ENCODE data around the gene CEACAM3. TPM values are rescaled to one million over a fixed set of nuclear protein-coding genes. Genes with fewer than 3 reads are reported as not detected.

The CEACAM3 gene
- total and polyA plus RNA-seq, 9 donors: 0.62 TPM; not detected in 8

DNA sequence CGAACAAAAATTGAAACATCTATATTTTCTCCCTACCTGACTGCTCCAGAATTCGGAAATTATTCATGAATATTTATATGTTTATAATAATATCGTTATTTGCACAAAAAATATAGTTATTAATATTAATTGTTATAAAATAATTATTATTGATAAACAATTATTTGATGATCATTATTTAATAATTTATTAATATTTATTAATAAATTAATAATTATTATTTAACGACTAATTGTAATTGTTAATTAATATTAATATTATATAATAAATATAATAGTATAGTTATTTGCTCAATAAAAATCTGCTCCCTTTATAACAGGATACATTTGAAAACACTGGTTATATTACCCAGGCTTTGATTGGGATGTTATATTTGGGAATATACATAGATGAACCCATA is 26.8 kb upstream of the CEACAM3 start:
- intact Hi-C loops (cut with DNase I): no loop called here
- no peak for DNase-seq
- H3K4me3 ChIP-seq: no peak overlapping the region
- H3K27me3 ChIP-seq: no peaks in the 10 kb centered on the region
- H3K9me3 ChIP-seq: no peaks in the 10 kb centered on the region
- WGBS, 3 donors: 91 to 96% (median 95%) methylated on average over 4 of the region's 4 CpGs
- TF ChIP-seq EP300 (IDR thresholded peaks at IDR 0.05) (no peak), POLR2A (IDR thresholded peaks at IDR 0.05) (no peak)
- TF ChIP-seq, protein P1, sequence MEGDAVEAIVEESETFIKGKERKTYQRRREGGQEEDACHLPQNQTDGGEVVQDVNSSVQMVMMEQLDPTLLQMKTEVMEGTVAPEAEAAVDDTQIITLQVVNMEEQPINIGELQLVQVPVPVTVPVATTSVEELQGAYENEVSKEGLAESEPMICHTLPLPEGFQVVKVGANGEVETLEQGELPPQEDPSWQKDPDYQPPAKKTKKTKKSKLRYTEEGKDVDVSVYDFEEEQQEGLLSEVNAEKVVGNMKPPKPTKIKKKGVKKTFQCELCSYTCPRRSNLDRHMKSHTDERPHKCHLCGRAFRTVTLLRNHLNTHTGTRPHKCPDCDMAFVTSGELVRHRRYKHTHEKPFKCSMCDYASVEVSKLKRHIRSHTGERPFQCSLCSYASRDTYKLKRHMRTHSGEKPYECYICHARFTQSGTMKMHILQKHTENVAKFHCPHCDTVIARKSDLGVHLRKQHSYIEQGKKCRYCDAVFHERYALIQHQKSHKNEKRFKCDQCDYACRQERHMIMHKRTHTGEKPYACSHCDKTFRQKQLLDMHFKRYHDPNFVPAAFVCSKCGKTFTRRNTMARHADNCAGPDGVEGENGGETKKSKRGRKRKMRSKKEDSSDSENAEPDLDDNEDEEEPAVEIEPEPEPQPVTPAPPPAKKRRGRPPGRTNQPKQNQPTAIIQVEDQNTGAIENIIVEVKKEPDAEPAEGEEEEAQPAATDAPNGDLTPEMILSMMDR (IDR thresholded peaks at IDR 0.05): no peak
- no peak overlapping the region for H3K27ac ChIP-seq
- H3K36me3 ChIP-seq: no peaks in the 10 kb centered on the region
- no peaks in the 10 kb centered on the region for H3K4me1 ChIP-seq (ENCODE audit: insufficient read depth)

DNA sequence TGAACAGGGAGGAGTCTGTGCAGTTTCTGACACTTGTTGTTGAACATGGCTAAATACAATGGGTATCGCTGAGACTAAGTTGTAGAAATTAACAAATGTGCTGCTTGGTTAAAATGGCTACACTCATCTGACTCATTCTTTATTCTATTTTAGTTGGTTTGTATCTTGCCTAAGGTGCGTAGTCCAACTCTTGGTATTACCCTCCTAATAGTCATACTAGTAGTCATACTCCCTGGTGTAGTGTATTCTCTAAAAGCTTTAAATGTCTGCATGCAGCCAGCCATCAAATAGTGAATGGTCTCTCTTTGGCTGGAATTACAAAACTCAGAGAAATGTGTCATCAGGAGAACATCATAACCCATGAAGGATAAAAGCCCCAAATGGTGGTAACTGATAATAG is 25.0 kb upstream of the CEACAM3 start:
- no peaks in the 10 kb centered on the region for H3K4me1 ChIP-seq (ENCODE audit: insufficient read depth)
- WGBS, 3 donors: 82 to 93% (median 83%) methylated on average over 2 of the region's 2 CpGs
- H3K4me3 ChIP-seq: no peak overlapping the region
- TF ChIP-seq, protein P1 (IDR thresholded peaks at IDR 0.05): no peak
- TF ChIP-seq POLR2A (IDR thresholded peaks at IDR 0.05) (no peak), EP300 (IDR thresholded peaks at IDR 0.05) (no peak)
- H3K27ac ChIP-seq: no peak overlapping the region
- DNase-seq: no peak
- H3K9me3 ChIP-seq: no peaks in the 10 kb centered on the region
- intact Hi-C loops (cut with DNase I): no loop called here
- no peaks in the 10 kb centered on the region for H3K27me3 ChIP-seq
- no peaks in the 10 kb centered on the region for H3K36me3 ChIP-seq

DNA sequence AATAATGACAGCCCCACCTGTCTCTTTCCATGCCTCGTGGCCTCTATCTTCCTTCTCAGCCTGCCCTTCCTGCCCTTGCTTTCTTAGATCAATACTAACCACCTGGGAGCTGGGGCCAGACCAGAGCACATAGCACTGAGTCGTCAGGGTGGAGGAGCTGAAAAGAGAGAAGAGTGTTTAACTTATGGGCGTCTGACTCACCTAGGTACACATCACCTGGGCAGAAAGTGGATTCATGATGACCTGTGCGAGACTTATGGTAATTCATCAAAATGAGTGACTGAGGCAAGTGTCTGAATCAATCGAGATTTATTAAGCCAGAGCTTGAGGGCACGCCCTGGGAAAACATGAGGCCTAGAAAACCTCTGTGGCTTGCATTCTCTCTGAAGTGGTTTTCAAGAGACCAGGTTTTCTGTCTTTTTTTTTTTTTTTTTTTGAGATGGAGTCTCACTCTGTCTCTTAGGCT is 21.8 kb upstream of the CEACAM3 start:
- Histone ChIP-seq H3K36me3 (no peaks in the 10 kb centered on the region), H3K27ac (no peak overlapping the region), H3K4me1 (ENCODE audit: insufficient read depth) (no peaks in the 10 kb centered on the region), H3K4me3 (no peak overlapping the region), H3K9me3 (no peaks in the 10 kb centered on the region), H3K27me3 (no peaks in the 10 kb centered on the region)
- intact Hi-C loops (cut with DNase I): no loop called here
- DNase-seq: no peak
- WGBS, 3 donors: 49 to 61% (median 50%) methylated on average over 6 of the region's 6 CpGs
- TF ChIP-seq, protein P1 (IDR thresholded peaks at IDR 0.05): no peak
- TF ChIP-seq POLR2A (IDR thresholded peaks at IDR 0.05) (no peak), EP300 (IDR thresholded peaks at IDR 0.05) (no peak)

DNA sequence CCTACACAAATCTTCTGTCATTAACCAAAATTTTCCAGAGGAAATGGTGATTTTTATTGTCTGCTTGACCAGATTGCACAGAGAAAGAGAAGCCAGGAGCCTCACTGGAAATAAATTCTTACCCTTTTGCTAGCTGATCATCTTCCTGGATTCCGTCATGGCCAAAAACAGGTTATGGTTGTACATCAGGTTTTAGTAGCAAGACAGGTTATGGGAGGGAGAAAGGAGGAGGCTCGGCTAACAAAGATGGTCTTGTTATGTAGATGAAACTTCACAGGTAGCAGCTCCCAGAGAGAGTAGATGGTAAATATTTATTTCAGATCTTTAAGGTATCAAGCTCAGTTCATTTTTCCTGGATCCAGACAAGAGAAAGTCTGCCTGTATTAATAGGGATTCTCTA is 19.7 kb upstream of the CEACAM3 start:
- Histone ChIP-seq H3K9me3 (no peaks in the 10 kb centered on the region), H3K4me3 (no peak overlapping the region), H3K4me1 (ENCODE audit: insufficient read depth) (no peaks in the 10 kb centered on the region), H3K27ac (no peak overlapping the region), H3K27me3 (no peaks in the 10 kb centered on the region), H3K36me3 (no peaks in the 10 kb centered on the region)
- no peak for DNase-seq
- 61 to 80% (median 67%) methylated on average over 2 of the region's 2 CpGs for WGBS, 3 donors
- TF ChIP-seq EP300 (IDR thresholded peaks at IDR 0.05) (no peak), POLR2A (IDR thresholded peaks at IDR 0.05) (no peak)
- TF ChIP-seq, protein P1 (IDR thresholded peaks at IDR 0.05): no peak
- intact Hi-C loops (cut with DNase I): no loop called here

All from ovary (tissue), 9 donors.